OCI-LY3 (cell line): ENCODE data around the gene GIT1.

Source experiments
- H2AFZ ChIP-seq: fragments of 200-600, 300-600 bp; shearing (Covaris generic); 2 replicates; pipeline ENCODE4 v1.6.0; 2014; ENCODE audit warnings: antibody characterized with exemption, low read depth, low read length
- H3K27ac ChIP-seq: fragments of 200-600, 300-600 bp; sonication (generic); 2 replicates; pipeline ENCODE4 v1.5.1; 2014; ENCODE audit warnings: mild to moderate bottlenecking, low read length, moderate library complexity, mixed read lengths
- H3K27me3 ChIP-seq: fragments of 200-600, 300-600 bp; sonication (generic); 2 replicates; pipeline ENCODE4 v1.6.1; 2014; ENCODE audit warnings: low read depth, low read length, mixed read lengths
- H3K36me3 ChIP-seq: fragments of 200-600, 300-600 bp; sonication (generic); replicated peaks from 2 replicates; pipeline ENCODE3; 2014; ENCODE audit warnings: low read depth, low read length, mixed read lengths
- H3K4me1 ChIP-seq: fragments of 300-600, 200-600 bp; sonication (generic); 2 replicates; pipeline ENCODE4 v1.6.1; 2014; ENCODE audit warnings: low read length, mixed read lengths
- H3K4me2 ChIP-seq: fragments of 200-600, 300-600 bp; sonication (generic); 2 replicates; pipeline ENCODE4 v1.6.1; 2014; ENCODE audit warnings: low read length, mixed read lengths
- H3K4me3 ChIP-seq: fragments of 300-600, 200-600 bp; sonication (generic); 2 replicates; pipeline ENCODE4 v1.5.1; 2014; ENCODE audit warnings: antibody characterized with exemption, mild to moderate bottlenecking, low read length, moderate library complexity
- H3K79me2 ChIP-seq: fragments of 300-600, 200-600 bp; shearing (Covaris generic); 2 replicates; pipeline ENCODE4 v1.6.1; 2014; ENCODE audit warnings: mild to moderate bottlenecking, low read length, mixed read lengths
- H3K9ac ChIP-seq: fragments of 300-600, 200-600 bp; shearing (Covaris generic); 2 replicates; pipeline ENCODE4 v1.6.0; 2014; ENCODE audit warnings: mild to moderate bottlenecking, low read length, moderate library complexity
- H3K9me3 ChIP-seq: fragments of 200-600, 300-600 bp; shearing (Covaris generic); 2 replicates; pipeline ENCODE4 v1.6.1; 2014; ENCODE audit warnings: low read length, mixed read lengths; ENCODE audit not compliant: insufficient read depth
- H4K20me1 ChIP-seq: fragments of 200-600, 300-600 bp; sonication (generic); 2 replicates; pipeline ENCODE4 v1.6.1; 2016; ENCODE audit warnings: low read length, mixed read lengths; ENCODE audit not compliant: insufficient read depth
- EZH2phosphoT487 ChIP-seq: fragments of 200-600 bp; shearing (Covaris generic); IDR thresholded peaks from 2 replicates; pipeline ENCODE4 v1.6.1; 2018; ENCODE audit warnings: antibody characterized with exemption, mixed run types, low read depth
- TF ChIP-seq, protein P1 (sequence below): fragments of 200-600, 300-600 bp; sonication (generic); IDR thresholded peaks from 2 replicates; pipeline ENCODE4 v1.5.1; 2014; ENCODE audit warnings: antibody characterized with exemption, low read length, low read depth

Gene GIT1

DNA sequence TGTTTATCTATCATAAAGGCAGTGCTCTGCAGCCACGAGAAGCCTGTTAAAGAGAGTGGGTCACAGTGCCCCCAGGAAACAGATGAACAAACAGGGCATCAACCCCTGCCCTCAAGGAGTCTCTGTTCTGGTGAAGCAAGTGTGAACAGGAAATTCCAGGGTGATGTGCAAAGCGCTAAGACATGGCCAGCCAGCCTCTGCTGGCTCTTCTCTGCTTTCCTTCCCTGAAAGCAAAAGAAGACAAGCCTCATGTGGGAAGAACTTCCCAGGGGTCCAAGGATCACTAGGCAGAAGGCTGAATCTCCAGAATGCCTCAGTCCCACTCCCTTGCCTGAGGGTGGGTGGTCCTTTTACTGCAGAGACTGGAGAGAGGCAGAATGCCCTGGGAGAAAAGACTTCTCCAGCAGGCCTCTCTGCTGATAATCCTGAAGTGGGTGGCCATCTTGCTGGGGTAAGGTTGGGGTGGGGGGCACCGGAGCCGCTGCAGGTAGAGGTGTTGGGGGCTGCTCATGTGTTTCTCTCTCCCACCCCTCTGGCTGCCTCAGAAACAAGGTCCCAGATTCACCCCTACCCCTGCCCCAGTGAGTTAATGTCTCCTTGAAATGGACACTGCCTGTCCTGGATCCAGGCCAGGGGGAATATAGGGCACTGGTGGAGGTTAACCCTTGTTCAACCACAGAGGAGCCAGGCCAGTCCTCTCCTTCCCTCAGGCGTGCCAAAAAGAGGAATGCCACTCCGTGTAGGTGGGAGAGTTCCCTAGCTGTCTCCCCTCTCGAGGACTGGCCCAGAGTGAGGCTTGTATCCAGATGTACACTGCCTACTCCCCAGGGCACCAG is 5.9 kb upstream of the GIT1 start:
- Histone ChIP-seq H3K9me3 (no peaks in the 10 kb centered on the region), H3K27ac (no peak overlapping the region), H3K9ac (no peak overlapping the region), H3K4me3 (no peak overlapping the region), H4K20me1 (no peaks in the 10 kb centered on the region; the same call in 1 of the 2 replicates), H3K4me1 (peaks cover 29% of the 10 kb centered on the region), H3K4me2 (no peak overlapping the region; the same call in 1 of the 2 replicates), H3K27me3 (no peaks in the 10 kb centered on the region), H3K79me2 (peaks cover 52% of the 10 kb centered on the region), H3K36me3 (no peaks in the 10 kb centered on the region), H2AFZ (no peak overlapping the region)
- TF ChIP-seq, protein P1, sequence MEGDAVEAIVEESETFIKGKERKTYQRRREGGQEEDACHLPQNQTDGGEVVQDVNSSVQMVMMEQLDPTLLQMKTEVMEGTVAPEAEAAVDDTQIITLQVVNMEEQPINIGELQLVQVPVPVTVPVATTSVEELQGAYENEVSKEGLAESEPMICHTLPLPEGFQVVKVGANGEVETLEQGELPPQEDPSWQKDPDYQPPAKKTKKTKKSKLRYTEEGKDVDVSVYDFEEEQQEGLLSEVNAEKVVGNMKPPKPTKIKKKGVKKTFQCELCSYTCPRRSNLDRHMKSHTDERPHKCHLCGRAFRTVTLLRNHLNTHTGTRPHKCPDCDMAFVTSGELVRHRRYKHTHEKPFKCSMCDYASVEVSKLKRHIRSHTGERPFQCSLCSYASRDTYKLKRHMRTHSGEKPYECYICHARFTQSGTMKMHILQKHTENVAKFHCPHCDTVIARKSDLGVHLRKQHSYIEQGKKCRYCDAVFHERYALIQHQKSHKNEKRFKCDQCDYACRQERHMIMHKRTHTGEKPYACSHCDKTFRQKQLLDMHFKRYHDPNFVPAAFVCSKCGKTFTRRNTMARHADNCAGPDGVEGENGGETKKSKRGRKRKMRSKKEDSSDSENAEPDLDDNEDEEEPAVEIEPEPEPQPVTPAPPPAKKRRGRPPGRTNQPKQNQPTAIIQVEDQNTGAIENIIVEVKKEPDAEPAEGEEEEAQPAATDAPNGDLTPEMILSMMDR, result no peak
- TF ChIP-seq EZH2phosphoT487, result no peak

DNA sequence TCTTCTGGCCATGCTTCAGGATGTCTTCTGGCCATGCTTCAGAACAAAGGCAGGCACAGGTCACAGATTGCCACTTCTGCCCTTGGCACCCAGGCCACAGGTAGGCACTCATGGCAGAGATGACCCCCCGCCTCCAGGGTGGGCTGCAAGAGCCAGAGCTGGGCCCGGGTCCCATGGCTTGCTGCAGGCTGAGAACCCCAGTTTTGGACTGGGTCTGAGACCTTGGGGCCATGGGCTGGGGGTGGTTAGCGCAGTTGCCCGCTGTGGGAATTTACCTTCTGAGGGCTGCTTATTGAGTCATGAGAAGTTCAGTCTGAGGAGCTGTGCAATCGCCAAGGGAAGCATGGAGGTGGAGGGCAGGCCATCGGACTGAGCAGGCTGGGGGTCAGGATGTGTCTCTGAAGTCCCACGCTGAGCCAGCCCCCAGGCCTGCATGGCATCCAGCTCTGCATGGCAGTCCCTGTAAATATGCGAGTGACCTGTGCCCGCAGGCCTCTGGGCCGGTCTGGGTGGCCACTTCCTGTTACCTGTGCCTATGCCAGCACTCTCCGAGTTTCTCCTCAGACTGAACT is 5.2 kb upstream of the GIT1 start:
- Histone ChIP-seq H3K9me3 (no peaks in the 10 kb centered on the region), H3K27me3 (no peaks in the 10 kb centered on the region), H3K4me3 (peak overlapping the region; percentile 81), H2AFZ (no peak overlapping the region), H3K4me1 (peaks cover 31% of the 10 kb centered on the region), H3K27ac (no peak overlapping the region), H3K36me3 (no peaks in the 10 kb centered on the region), H3K4me2 (peak overlapping the region; percentile 68), H4K20me1 (no peaks in the 10 kb centered on the region; the same call in 1 of the 2 replicates), H3K79me2 (peaks cover 58% of the 10 kb centered on the region), H3K9ac (peak overlapping the region; percentile 67; the same call in 1 of the 2 replicates)
- TF ChIP-seq EZH2phosphoT487, result no peak
- TF ChIP-seq, protein P1, result no peak

DNA sequence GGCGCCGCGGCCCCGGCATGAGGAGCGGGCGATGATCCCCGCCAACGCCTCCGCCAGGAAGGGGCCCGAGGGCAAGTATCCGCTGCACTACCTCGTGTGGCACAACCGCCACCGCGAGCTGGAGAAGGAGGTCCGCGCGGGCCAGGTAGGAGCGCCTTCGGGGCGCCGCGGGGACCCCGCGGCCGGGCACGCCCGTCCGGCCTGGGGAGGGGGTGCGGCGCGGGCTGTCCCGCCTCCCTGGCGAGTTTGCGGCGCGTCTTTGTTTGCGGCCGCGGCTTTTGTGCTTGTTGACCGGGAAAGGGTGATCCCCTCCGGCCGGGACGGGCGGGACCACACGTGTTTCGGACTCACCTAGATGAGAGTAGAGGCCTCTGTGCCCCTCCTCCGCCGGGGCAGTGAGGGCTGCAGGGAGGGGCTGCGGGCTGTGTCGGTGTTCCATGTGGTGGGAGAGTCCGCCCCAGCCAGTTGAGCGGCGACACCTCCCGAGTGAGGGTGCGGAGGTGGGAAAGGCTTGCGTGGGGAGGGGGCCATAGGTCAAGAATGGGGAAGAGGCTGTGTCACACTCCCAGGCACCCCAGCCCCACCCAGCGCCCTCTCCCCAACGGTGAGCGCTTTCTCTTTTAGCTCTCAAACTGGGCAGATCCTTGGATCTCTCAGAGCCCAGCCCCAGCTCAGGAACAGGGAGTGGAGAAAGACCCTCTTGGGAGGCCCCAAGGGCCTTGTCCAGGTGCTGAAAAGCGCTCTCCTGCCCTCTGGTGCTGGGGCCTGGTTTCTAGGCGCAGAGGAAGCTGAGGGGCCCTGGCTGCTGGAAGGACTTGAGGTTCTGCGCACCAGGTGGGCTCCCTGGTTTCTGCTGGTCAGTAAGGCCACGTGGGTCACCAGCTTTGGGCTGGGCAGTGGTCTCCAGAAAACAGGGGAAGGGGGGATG is 4.4 kb upstream of the GIT1 start:
- TF ChIP-seq, protein P1, result peak; percentile 61
- TF ChIP-seq EZH2phosphoT487, result no peak
- Histone ChIP-seq H3K9me3 (no peaks in the 10 kb centered on the region), H3K27ac (no peak overlapping the region), H3K36me3 (no peaks in the 10 kb centered on the region), H3K79me2 (peaks cover 55% of the 10 kb centered on the region), H3K4me1 (peaks cover 31% of the 10 kb centered on the region), H2AFZ (no peak overlapping the region), H3K4me2 (peak overlapping the region; percentile 68), H3K4me3 (peak overlapping the region; percentile 81), H3K27me3 (no peaks in the 10 kb centered on the region), H3K9ac (peak overlapping the region; percentile 67), H4K20me1 (no peaks in the 10 kb centered on the region; the same call in 1 of the 2 replicates)
